MV-4-11 (cell line): ENCODE results near the gene S100A5.

ENCODE experiments used
- DNase-seq: peaks from one replicate; lab custom pipeline; 2025; lab: John Stamatoyannopoulos, UW

Gene S100A5

GRCh38 chr1:153506831-153507413 lies 33.8 kb downstream of the S100A5 start:
- DNase-seq = no peak

DNA sequence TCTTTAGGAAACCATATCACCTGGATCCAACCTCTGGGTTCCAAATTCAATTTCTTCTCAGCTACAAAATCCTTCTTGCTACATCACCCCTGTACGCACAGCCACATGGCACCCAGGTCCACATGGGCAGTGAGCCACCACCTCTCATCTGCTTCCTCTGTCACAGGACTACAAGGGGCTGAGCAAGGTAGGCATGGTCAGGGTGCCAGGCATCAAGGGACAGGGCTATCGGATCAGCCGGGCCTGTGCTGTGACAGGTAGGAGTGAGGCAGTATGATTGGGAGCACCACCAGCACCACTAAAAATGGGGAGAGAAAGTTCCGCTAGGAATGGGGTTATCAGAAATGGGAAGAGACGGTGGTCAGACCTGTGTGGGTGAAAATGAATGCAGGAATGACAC lies 34.3 kb downstream of the S100A5 start:
- no peak for DNase-seq

DNA sequence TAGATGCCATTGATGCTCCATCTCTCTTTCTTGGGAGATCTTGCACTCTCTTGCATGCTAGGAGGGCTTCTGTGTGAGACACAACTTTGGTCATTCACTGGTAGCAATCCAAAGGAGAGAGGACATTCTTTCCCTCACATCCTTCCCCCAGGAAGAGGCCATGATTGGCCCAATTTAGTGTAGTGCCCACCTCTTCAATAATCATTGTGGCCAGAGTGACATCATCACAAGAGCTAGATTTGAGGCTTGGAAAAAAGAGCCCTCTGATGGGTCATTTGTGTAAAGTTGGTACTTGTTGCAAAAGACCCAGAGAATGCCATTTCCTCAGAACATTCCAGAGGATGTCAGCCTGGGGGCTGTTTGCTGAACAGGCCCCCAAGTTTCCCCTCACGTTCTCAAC lies 35.2 kb downstream of the S100A5 start:
- DNase-seq = no peak

GRCh38 chr1:153503766-153504165 lies 37.0 kb downstream of the S100A5 start:
- no peak for DNase-seq

DNA sequence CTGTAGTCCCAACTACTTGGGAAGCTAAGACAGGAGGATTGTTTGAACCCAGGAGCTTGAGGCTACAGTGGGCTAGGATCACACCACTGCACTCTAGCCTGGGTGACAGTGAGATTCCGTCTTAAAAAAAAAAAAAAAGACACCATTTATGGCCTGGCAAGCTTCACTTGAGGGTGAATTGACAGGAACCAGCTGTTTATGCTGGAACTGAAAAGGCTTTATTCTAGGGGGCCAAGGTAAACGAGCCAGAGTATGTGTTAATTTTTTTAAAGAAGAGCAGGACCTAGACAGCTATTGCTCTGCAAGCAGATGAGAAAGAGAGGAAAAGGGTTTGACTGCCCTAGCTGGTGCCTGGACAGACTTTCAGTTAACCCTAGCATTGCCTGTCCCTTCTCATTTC lies 42.0 kb downstream of the S100A5 start:
- no peak for DNase-seq

DNA sequence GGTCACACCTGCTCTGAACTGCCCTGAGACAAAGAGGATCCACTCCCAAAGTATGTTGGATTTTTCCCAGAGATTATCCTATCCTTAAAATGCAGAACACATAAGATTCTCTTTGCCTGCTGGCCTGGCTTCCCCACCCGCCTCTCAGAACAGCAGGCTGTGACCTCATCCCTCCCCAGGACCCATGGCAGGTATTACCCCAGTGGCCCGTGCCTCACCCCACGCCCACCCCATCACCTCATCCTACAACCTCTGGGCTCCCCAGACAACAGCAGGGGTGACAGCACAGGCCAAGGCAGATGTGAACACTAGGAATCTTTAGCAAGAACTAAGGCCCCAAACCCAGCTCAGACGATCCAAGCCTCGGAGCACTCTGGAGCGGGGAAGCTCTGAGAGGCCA lies 45.2 kb downstream of the S100A5 start:
- no peak for DNase-seq

DNA sequence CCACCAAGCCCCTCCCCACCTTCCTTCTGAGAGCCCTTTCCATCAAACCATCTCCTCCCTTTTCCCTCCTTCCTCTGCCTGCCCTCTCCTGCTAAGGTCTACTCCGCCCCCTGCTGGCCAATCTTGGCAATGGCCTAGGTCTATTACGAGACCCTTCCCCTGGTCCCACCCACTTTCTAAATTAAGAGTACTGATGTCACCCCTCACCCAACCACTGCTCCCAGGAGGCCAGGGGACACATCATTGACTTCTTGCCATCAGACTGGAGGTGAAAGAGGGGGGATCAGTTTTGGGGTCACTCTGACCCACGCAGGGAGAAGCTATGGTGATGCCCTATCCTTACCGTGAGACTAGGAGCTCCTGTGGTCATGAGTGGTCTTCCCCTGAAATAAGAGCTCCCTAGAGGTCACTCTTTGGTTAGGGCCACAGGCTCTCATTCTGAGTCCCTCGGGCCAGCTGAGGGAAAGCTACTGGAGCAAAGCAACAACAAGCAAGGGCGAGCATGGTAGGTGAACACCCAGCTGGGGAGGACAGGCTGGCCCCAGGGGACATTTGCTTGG lies 45.7 kb downstream of the S100A5 start:
- peak; percentile 41 for DNase-seq

GRCh38 chr1:153493343-153493960 lies 47.3 kb downstream of the S100A5 start:
- no peak for DNase-seq

- peak; percentile 98 for DNase-seq
Observed at GRCh38 chr1:153490272-153491051, 50.3 kb downstream of the S100A5 start.

DNA sequence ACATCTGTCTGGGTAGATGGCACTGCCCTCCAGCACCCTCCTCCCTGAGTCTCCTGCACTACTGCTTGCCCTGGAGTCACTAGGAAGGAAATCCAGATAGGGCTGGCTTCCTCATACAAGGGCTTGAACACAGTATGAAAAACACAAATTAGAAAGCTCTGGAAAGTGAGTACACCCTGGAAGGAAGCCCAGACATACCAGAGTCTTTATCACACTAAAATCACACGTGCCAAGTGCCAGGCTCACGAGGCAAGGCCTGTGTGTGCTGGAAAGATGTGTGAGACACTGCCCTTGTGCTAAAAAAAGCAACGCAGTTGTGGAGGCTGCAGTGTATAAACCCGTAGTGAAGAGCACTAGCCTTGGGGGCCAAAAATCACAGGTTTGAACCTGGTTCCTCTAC lies 52.0 kb downstream of the S100A5 start:
- no peak for DNase-seq

GRCh38 chr1:153487707-153488106 lies 53.0 kb downstream of the S100A5 start:
- no peak for DNase-seq
